HepG2 (cell line): ENCODE results near the gene AP2S1. TPM values are rescaled to one million over a fixed set of nuclear protein-coding genes. Genes with fewer than 3 reads are reported as not detected.

Source experiments
- ATAC-seq: fragments of 200-7000 bp; cut with Tn5 transposase; 3 replicates; pipeline ENCODE4 v1.9.1; 2020; ENCODE audit warnings: mild to moderate bottlenecking, moderate library complexity
- BruUV-seq: library from RNA; stranded (reverse); fragments of 400-500 nt; replicated peaks from 2 replicates; lab custom pipeline; 2021; lab: Mats Ljungman, UMichigan
- CTCF ChIA-PET: fragments of 300-600 bp; formaldehyde crosslinking; extraction: SDS; loops from one replicate; lab custom pipeline; 2021; ENCODE audit warnings: low total read pairs, inconsistent platforms, low intra/inter-chr PET ratio; lab: Yijun Ruan, JAX
- POLR2A ChIA-PET: fragments of 350-600 bp; sonication (Branson Sonifier 250); formaldehyde crosslinking; loops from one replicate; lab custom pipeline; 2020; ENCODE audit warnings: antibody characterized with exemption, inconsistent platforms; lab: Yijun Ruan, JAX
- DNase-seq: peaks from one replicate; pipeline ENCODE4 v3.0.0-alpha.2; 2015; ENCODE audit warnings: low spot score
- FAIRE-seq: peaks from 3 replicates; lab custom pipeline; 2011; peaks lifted over from hg19 to GRCh38; lab: Jason Lieb, UNC
- H2AFZ ChIP-seq: one replicate; pipeline ENCODE4 v1.6.1; 2011; ENCODE audit warnings: low read length, inconsistent platforms
- H3K27ac ChIP-seq: fragments of 300-600 bp; 3 replicates; pipeline ENCODE4 v1.8.0; 2011; ENCODE audit warnings: mixed run types, mild to moderate bottlenecking, mixed read lengths, low read length, inconsistent platforms; ENCODE audit not compliant: insufficient read depth; ENCODE audit errors: extremely low read length
- H3K27me3 ChIP-seq, 2 experiments: fragments of 200-600 bp in 1 of 2; 2 replicates in 1 of 2; 3 replicates in 1 of 2; pipeline versions ENCODE4 v1.6.0 to v1.8.0; 2011; ENCODE audit warnings: low read length in 2 of 2, mild to moderate bottlenecking in 2 of 2, moderate library complexity in 2 of 2, inconsistent platforms in 1 of 2; ENCODE audit not compliant: insufficient read depth in 2 of 2, control insufficient read depth in 1 of 2
- H3K36me3 ChIP-seq, 2 experiments: fragments of 200-600 bp in 1 of 2; replicated peaks in 1 of 2; 2 replicates in 1 of 2; 3 replicates in 1 of 2; pipeline versions ENCODE4 v1.5.1 to v1.8.0; 2011; ENCODE audit warnings: low read length in 2 of 2, inconsistent platforms in 1 of 2; ENCODE audit not compliant: insufficient read depth in 2 of 2, control insufficient read depth in 1 of 2
- H3K4me1 ChIP-seq: 2 replicates; pipeline ENCODE4 v1.5.1; 2012; ENCODE audit warnings: low read length, inconsistent platforms; ENCODE audit not compliant: insufficient read depth
- H3K4me2 ChIP-seq: 2 replicates; pipeline ENCODE4 v1.6.0; 2011; ENCODE audit warnings: low read depth, low read length, inconsistent platforms
- H3K4me3 ChIP-seq, 3 experiments: fragments of 200-600 bp in 1 of 3; sonication (generic), shearing (Covaris generic) in 1 of 3; replicated peaks in 1 of 3; 2 replicates each; pipeline ENCODE4 v1.5.1; 2011 to 2016; ENCODE audit warnings: low read length in 3 of 3, inconsistent platforms in 2 of 3, low read depth in 2 of 3, mild to moderate bottlenecking in 2 of 3, control low read depth in 1 of 3, mixed read lengths in 1 of 3; ENCODE audit not compliant: insufficient read depth in 1 of 3
- H3K79me2 ChIP-seq: one replicate; pipeline ENCODE4 v1.6.1; 2011; ENCODE audit warnings: low read length, inconsistent platforms; ENCODE audit not compliant: insufficient read depth
- H3K9ac ChIP-seq: 2 replicates; pipeline ENCODE4 v1.6.0; 2011; ENCODE audit warnings: mild to moderate bottlenecking, low read depth, low read length, inconsistent platforms; ENCODE audit not compliant: insufficient read depth
- H3K9me3 ChIP-seq: 2 replicates; pipeline ENCODE4 v1.5.1; 2012; ENCODE audit warnings: mild to moderate bottlenecking, low read length
- H4K20me1 ChIP-seq: 2 replicates; pipeline ENCODE4 v1.6.0; 2011; ENCODE audit warnings: inconsistent platforms, mild to moderate bottlenecking, low read length, moderate library complexity; ENCODE audit not compliant: insufficient read depth
- HNF1B ChIP-seq: sonication (generic); formaldehyde crosslinking; IDR thresholded peaks from 2 replicates; pipeline ENCODE4 v1.5.1; 2020; ENCODE audit warnings: mild to moderate bottlenecking, moderate library complexity, missing genetic modification reagents
- HNF4A ChIP-seq: sonication (generic); formaldehyde crosslinking; IDR thresholded peaks from 2 replicates; pipeline ENCODE4 v1.4.0; 2020; ENCODE audit warnings: missing genetic modification reagents
- NR2F6 ChIP-seq, 2 experiments: IDR thresholded peaks; 2 replicates each; pipeline ENCODE4 v1.6.1; 2016; ENCODE audit warnings: antibody characterized with exemption in 1 of 2, mild to moderate bottlenecking in 1 of 2
- RNF2 ChIP-seq: fragments of 450-650 bp; conservative IDR thresholded peaks from 2 replicates; pipeline ENCODE4 v1.6.1; 2016; ENCODE audit warnings: low read depth
- TCF12 ChIP-seq, 2 experiments: fragments of 450-650 bp in 1 of 2; sonication (generic) in 1 of 2; formaldehyde crosslinking in 1 of 2; IDR thresholded peaks; 2 replicates each; pipeline versions ENCODE4 v1.6.1 to v1.8.0; 2017 to 2022; ENCODE audit warnings: antibody characterized with exemption in 1 of 2, mild to moderate bottlenecking in 1 of 2, missing genetic modification reagents in 1 of 2, moderate library complexity in 1 of 2
- USF2 ChIP-seq, 2 experiments: sonication (generic) in 1 of 2; formaldehyde crosslinking in 1 of 2; IDR thresholded peaks; 2 replicates each; pipeline versions ENCODE4 v1.5.1 to v1.6.1; 2011 to 2020; ENCODE audit warnings: borderline replicate concordance in 1 of 2, low read depth in 1 of 2, low read length in 1 of 2, mild to moderate bottlenecking in 1 of 2, missing genetic modification reagents in 1 of 2, moderate library complexity in 1 of 2
- WGBS: methylation state at CpG from one replicate; pipeline ENCODE4 v1.1.6; 2017; ENCODE audit warnings: low lambda C conversion rate; 5-methylcytosine and 5-hydroxymethylcytosine counted together
- in situ Hi-C: cut with HindIII; loops from 2 replicates; pipeline ENCODE4 v1.10.0; 2017; ENCODE audit warnings: low pct_unique_long_range_greater_than_20kb; ENCODE audit not compliant: extremely low pct_ligation_motif_present
- intact Hi-C: fragments of 100-400 bp; cut with micrococcal nuclease; formaldehyde crosslinking; loops from one replicate; pipeline ENCODE4 v1.10.0; 2022; ENCODE audit not compliant: unreplicated experiment
- polyA plus RNA-seq, 8 experiments: library from polyadenylated mRNA; depleted of rRNA in 3 of 8; stranded (reverse) in 7 of 8; unstranded in 1 of 8; fragments of >200 nt; fragmentation: Illumina TruSeq in 4 of 8; extraction: Trizol in 4 of 8; gene quantifications; 2 replicates each; pipeline versions ENCODE4 v1.2.1 to v1.2.3, GENCODE V29; 2011 to 2016; ENCODE audit warnings: low read depth in 4 of 8, missing spikeins in 1 of 8, mixed read lengths in 1 of 8; ENCODE audit not compliant: insufficient read depth in 1 of 8
- total RNA-seq, 5 experiments: library from RNA; depleted of rRNA; stranded (reverse); fragments of >200 nt; fragmentation: Illumina TruSeq; extraction: Trizol; gene quantifications; 2 replicates each; pipeline ENCODE4 v1.2.3, GENCODE V29; 2016; ENCODE audit warnings: low read depth in 1 of 5

Gene AP2S1
- total and polyA plus RNA-seq, 2 of the 13 experiments (the other 11 are each of a cell fraction or from before 2014, with no cell fraction given), result 45.2 to 86.1 TPM

GRCh38 chr19:46875657-46876056 is 25.0 kb upstream of the AP2S1 start:
- FAIRE-seq (no peak), ATAC-seq (no peak), DNase-seq (no peak)
- 84% methylated on average over 6 of the region's 6 CpGs for whole genome bisulfite sequencing
- no peak overlapping the region for H3K4me2 ChIP-seq
- 0 out of 5 replicates have a peak, but pooled peaks cover 0 to 2% of the 10 kb centered on the region in 2 experiments for H3K36me3 ChIP-seq
- peaks cover 75% of the 10 kb centered on the region for H3K79me2 ChIP-seq
- no peak overlapping the region for H2AFZ ChIP-seq
- BruUV-seq, result TSS peak; percentile 29
- ChIA-PET CTCF (no interaction called here), POLR2A (no interaction called here)
- H3K27me3 ChIP-seq, result no peaks in the 10 kb centered on the region
- peaks cover 16% of the 10 kb centered on the region for H4K20me1 ChIP-seq
- in situ Hi-C loops, result no loop called here
- intact Hi-C loops, result no loop called here
- no peak overlapping the region for H3K9ac ChIP-seq
- peak overlapping the region; percentile 14 for H3K27ac ChIP-seq
- H3K9me3 ChIP-seq, result no peaks in the 10 kb centered on the region
- TF ChIP-seq HNF4A (peak; percentile 10; the same call in 1 of the 2 replicates), RNF2 (no peak), TCF12 (IDR thresholded peaks at IDR 0.05) (no peak), TCF12 (CRISPR knock-in tag; IDR thresholded peaks at IDR 0.05) (no peak), USF2 (IDR thresholded peaks at IDR 0.05; ENCODE audit: low read depth, low read length) (no peak), USF2 (CRISPR knock-in tag; IDR thresholded peaks at IDR 0.05; ENCODE audit: borderline replicate concordance) (no peak), NR2F6 (IDR thresholded peaks at IDR 0.05) (0 out of 2 replicates have a peak, but pooled peaks have one; percentile 14), NR2F6 (CRISPR knock-in tag; IDR thresholded peaks at IDR 0.05) (no peak)
- H3K4me1 ChIP-seq, result peaks cover 42% of the 10 kb centered on the region
- H3K4me3 ChIP-seq, result no peak overlapping the region

- Histone ChIP-seq H2AFZ (no peak overlapping the region), H3K27ac (peak overlapping the region; percentile 14), H3K4me1 (peaks cover 46% of the 10 kb centered on the region), H3K27me3 (no peaks in the 10 kb centered on the region), H3K9me3 (no peaks in the 10 kb centered on the region), H3K4me3 (no peak overlapping the region), H3K9ac (no peak overlapping the region), H3K36me3 (0 out of 5 replicates have a peak, but pooled peaks cover 0 to 2% of the 10 kb centered on the region in 2 experiments), H3K4me2 (no peak overlapping the region), H4K20me1 (peaks cover 19% of the 10 kb centered on the region), H3K79me2 (peaks cover 76% of the 10 kb centered on the region)
- intact Hi-C loops, result no loop called here
- POLR2A ChIA-PET, result no interaction called here
- no peak for TF ChIP-seq HNF1B (CRISPR knock-in tag)
- CTCF ChIA-PET, result no interaction called here
- in situ Hi-C loops, result no loop called here
- no TSS peak for BruUV-seq
- ATAC-seq, result no peak
- FAIRE-seq, result no peak
- WGBS, result 84% methylated on average over 4 of the region's 4 CpGs
- no peak for DNase-seq
These were observed 24.6 kb upstream of the AP2S1 start for GRCh38 chr19:46875234-46875633.
